ENCODE results near the gene ASAH2.

DNA sequence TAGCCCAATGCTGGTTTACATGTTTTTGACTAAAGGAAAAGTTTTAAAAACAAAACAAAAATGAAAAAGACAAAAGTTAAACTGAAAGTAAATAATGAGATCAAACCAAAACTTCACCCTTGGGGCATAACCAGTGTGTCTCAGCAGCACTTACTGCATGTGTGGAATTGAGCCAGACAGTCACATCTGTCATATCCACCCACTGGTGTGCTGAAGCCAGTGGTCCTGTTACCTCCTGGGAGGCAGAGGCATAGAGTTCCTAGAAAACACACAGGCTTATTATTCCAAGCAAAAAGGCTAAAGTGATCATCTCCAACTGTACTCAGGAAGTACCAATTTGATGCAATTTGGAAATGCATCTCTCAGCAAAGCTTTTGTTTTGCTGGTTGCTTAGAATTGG lies 40.4 kb downstream of the ASAH2 start:
- TF ChIP-seq, protein P1, sequence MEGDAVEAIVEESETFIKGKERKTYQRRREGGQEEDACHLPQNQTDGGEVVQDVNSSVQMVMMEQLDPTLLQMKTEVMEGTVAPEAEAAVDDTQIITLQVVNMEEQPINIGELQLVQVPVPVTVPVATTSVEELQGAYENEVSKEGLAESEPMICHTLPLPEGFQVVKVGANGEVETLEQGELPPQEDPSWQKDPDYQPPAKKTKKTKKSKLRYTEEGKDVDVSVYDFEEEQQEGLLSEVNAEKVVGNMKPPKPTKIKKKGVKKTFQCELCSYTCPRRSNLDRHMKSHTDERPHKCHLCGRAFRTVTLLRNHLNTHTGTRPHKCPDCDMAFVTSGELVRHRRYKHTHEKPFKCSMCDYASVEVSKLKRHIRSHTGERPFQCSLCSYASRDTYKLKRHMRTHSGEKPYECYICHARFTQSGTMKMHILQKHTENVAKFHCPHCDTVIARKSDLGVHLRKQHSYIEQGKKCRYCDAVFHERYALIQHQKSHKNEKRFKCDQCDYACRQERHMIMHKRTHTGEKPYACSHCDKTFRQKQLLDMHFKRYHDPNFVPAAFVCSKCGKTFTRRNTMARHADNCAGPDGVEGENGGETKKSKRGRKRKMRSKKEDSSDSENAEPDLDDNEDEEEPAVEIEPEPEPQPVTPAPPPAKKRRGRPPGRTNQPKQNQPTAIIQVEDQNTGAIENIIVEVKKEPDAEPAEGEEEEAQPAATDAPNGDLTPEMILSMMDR (IDR thresholded peaks at IDR 0.05; ENCODE audit: poor library complexity), result no peak
- TF ChIP-seq EZH2 (IDR thresholded peaks at IDR 0.05; ENCODE audit: borderline replicate concordance), result no peak

Measured in hepatocyte (in vitro differentiated cells).